Heart left ventricle (tissue), 16 donors: ENCODE results near the gene PPP3R1. TPM values are rescaled to one million over a fixed set of nuclear protein-coding genes. Genes with fewer than 3 reads are reported as not detected.

Source experiments
- ATAC-seq, 4 donors: fragments of 200-7000 bp; cut with Tn5 transposase; one replicate each; pipeline ENCODE4 v1.9.1; 2020 to 2022; ENCODE audit warnings: moderate library complexity in 4 of 4, mild to moderate bottlenecking in 3 of 4, moderate number of reproducible peaks in 1 of 4
- DNase-seq, 5 donors: peaks; one replicate each; pipeline ENCODE4 v3.0.0-alpha.2; 2020
- H3K27ac ChIP-seq, 12 donors: fragments of 200-600 bp; sonication (generic) in 4 of 12; one replicate each; pipeline versions ENCODE4 v1.5.0 to v1.8.0; 2016 to 2022; ENCODE audit warnings: mild to moderate bottlenecking in 2 of 12
- H3K27me3 ChIP-seq, 9 donors: fragments of 200-600 bp; sonication (generic) in 2 of 9; one replicate each; pipeline versions ENCODE4 v1.5.1 to v1.8.0; 2016 to 2022; ENCODE audit warnings: mild to moderate bottlenecking in 3 of 9
- H3K36me3 ChIP-seq, 9 donors: fragments of 200-600 bp; sonication (generic) in 2 of 9; one replicate each; pipeline versions ENCODE4 v1.5.0 to v1.8.0; 2018 to 2022; ENCODE audit warnings: mild to moderate bottlenecking in 2 of 9
- H3K4me1 ChIP-seq, 12 donors: fragments of 200-600 bp; sonication (generic) in 4 of 12; one replicate each; pipeline versions ENCODE4 v1.5.0 to v1.8.0; 2016 to 2022; ENCODE audit warnings: mild to moderate bottlenecking in 3 of 12
- H3K4me3 ChIP-seq, 12 donors: fragments of 200-600 bp; sonication (generic) in 4 of 12; one replicate each; pipeline versions ENCODE4 v1.5.0 to v1.8.0; 2017 to 2022; ENCODE audit warnings: mild to moderate bottlenecking in 9 of 12, moderate library complexity in 4 of 12
- H3K9me3 ChIP-seq, 12 donors: fragments of 200-600 bp; sonication (generic) in 4 of 12; one replicate each; pipeline versions ENCODE4 v1.5.0 to v1.8.0; 2016 to 2022; ENCODE audit warnings: mild to moderate bottlenecking in 1 of 12
- CTCF ChIP-seq, 12 donors: fragments of 200-600 bp; sonication (generic) in 4 of 12; IDR thresholded peaks; one replicate each; pipeline versions ENCODE4 v1.5.0 to v1.8.0; 2018 to 2022; ENCODE audit warnings: antibody characterized with exemption in 12 of 12, mild to moderate bottlenecking in 5 of 12
- POLR2A ChIP-seq, 2 donors: fragments of 450-650 bp; IDR thresholded peaks; one replicate each; pipeline ENCODE4 v1.6.1; 2017; ENCODE audit warnings: antibody characterized with exemption in 2 of 2, mild to moderate bottlenecking in 2 of 2, moderate library complexity in 2 of 2
- WGBS, 4 donors: extraction: QIAGEN DNeasy Blood & Tissue Kit in 2 of 4; methylation state at CpG; one replicate each; pipeline versions ENCODE4 v1.1.5 to v1.1.7; 2013 to 2018; 5-methylcytosine and 5-hydroxymethylcytosine counted together
- intact Hi-C, 10 donors: fragments of 100-400 bp; cut with DNase I; formaldehyde crosslinking; loops; one replicate each; pipeline versions ENCODE4 v1.11.1 to v1.14.2; 2022
- polyA plus RNA-seq, 2 donors: library from polyadenylated mRNA; stranded (reverse); fragments of 200-250 nt; gene quantifications; one replicate each; pipeline ENCODE4 v1.2.3, GENCODE V29; 2013
- total RNA-seq, 9 donors: library from RNA; depleted of rRNA in 2 of 9; stranded (reverse); fragments of >200 nt in 2 of 9; fragmentation: NEBNext Ultra II Directional in 3 of 9; extraction: Animal tissue kit (Norgen Biotek cat#: 25700) in 3 of 9; gene quantifications; one replicate each; pipeline versions ENCODE4 v1.1.0 to v1.2.4, GENCODE V29; 2016 to 2023
- donor health status: ischemic (EF 13 %, LVEDD 7.1; RV severe dilation, severe dysfunction).
- donor health status: healthy with polysubstance abuse.
- donor health status: DM: no; HTN: yes; CAD: no.
- donor health status: DM: no; HTN: no; CAD: no.
- donor health status: ischemic (EF 25% LVEDD 6.9; RV normal size, moderate dysfunction).
- donor health status: ischemic (EF 25% LVEDD 5.7; RV mildly dilated, moderate dysfunction).
- donor health status: healthy.
- donor health status: DM: yes; HTN: yes; CAD: no.
- donor health status: ischemic (EF 35%, LVEDD 5.7; RV mildly dilated, moderate dysfunction).
- donor health status: nonischemic (EF 11% LVEDD 7.7; RV severe dilation, severe dysfunction).
- donor health status: DM: yes; HTN: yes; CAD: no.
- donor health status: PGD.
- donor health status: ischemic (EF 29% LVEDD 5.4; RV normal size, mild dysfunction).
- donor health status: nonischemic (EF 23%, LVEDD 6.1; RV moderate dilation, normal function).

PPP3R1 gene
- total and polyA plus RNA-seq, 11 donors: 13.4 to 50.9 (median 35.1) TPM

- ATAC-seq: no peak
- intact Hi-C loops: loop anchor here (1.0 to 10.0 kb wide), 9 partner anchors 30 to 162 kb away; partner anchors contain the start of gene PPP3R1 (in 1 of the 10)
- H3K27me3 ChIP-seq: no peaks in the 10 kb centered on the region
- no peak for DNase-seq
- WGBS, 4 donors: 38 to 40% (median 39%) methylated on average over 5 of the region's 5 CpGs
- no peaks in the 10 kb centered on the region for H3K36me3 ChIP-seq
- TF ChIP-seq POLR2A (IDR thresholded peaks at IDR 0.05) (no peak), CTCF (IDR thresholded peaks at IDR 0.05) (peak; percentile 58 to 80 (median 74))
- peaks cover 0 to 34% (median 7%) of the 10 kb centered on the region in 12 donors for H3K4me1 ChIP-seq
- H3K4me3 ChIP-seq: no peak overlapping the region
- H3K9me3 ChIP-seq: no peaks in the 10 kb centered on the region
- no peak overlapping the region for H3K27ac ChIP-seq
These were observed 30.6 kb upstream of the PPP3R1 start for GRCh38 chr2:68282811-68283418.

GRCh38 chr2:68280796-68281195 is 28.5 kb upstream of the PPP3R1 start:
- Histone ChIP-seq H3K9me3 (no peaks in the 10 kb centered on the region), H3K27me3 (no peaks in the 10 kb centered on the region), H3K36me3 (no peaks in the 10 kb centered on the region), H3K4me3 (no peak overlapping the region), H3K4me1 (peaks cover 0 to 20% (median 3%) of the 10 kb centered on the region in 12 donors), H3K27ac (no peak overlapping the region)
- no peak for TF ChIP-seq POLR2A (IDR thresholded peaks at IDR 0.05)
- TF ChIP-seq CTCF (IDR thresholded peaks at IDR 0.05): no peak
- intact Hi-C loops: loop anchor here (5.0 to 10.0 kb wide), 5 partner anchors 83 to 164 kb away; no protein-coding TSS in a partner anchor
- WGBS, 4 donors: 93 to 99% (median 98%) methylated on average over 1 of the region's 1 CpG
- DNase-seq (no peak), ATAC-seq (no peak)

DNA sequence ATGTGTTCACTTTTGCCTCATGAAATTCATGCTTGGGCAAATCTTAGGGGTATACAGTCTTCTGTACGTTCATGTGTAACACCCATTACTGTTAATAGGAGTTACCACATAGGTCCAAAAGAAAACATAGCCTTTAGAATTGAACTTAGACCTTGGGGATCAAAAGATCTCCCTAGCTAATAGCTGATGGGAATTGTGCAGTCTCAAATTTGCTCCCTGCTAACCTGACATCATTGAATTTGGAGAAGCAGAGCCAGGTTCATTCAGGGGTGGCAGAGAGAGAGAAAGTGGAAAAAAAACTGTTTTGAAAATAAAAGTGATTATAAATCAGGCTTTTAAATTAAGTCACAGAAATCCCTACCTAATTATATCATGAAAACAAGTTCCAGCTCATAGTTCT is 28.0 kb upstream of the PPP3R1 start:
- no peak for TF ChIP-seq POLR2A (IDR thresholded peaks at IDR 0.05)
- no peak for TF ChIP-seq CTCF (IDR thresholded peaks at IDR 0.05)
- no peak for DNase-seq
- intact Hi-C loops: loop anchor here (5.0 to 10.0 kb wide), 5 partner anchors 83 to 164 kb away; no protein-coding TSS in a partner anchor
- no peak for ATAC-seq
- Histone ChIP-seq H3K36me3 (no peaks in the 10 kb centered on the region), H3K27ac (no peak overlapping the region), H3K4me3 (no peak overlapping the region), H3K4me1 (peaks cover 0 to 20% (median 3%) of the 10 kb centered on the region in 12 donors), H3K27me3 (no peaks in the 10 kb centered on the region), H3K9me3 (no peaks in the 10 kb centered on the region)
- 89 to 100% (median 91%) methylated on average over 1 of the region's 1 CpG for WGBS, 4 donors

DNA sequence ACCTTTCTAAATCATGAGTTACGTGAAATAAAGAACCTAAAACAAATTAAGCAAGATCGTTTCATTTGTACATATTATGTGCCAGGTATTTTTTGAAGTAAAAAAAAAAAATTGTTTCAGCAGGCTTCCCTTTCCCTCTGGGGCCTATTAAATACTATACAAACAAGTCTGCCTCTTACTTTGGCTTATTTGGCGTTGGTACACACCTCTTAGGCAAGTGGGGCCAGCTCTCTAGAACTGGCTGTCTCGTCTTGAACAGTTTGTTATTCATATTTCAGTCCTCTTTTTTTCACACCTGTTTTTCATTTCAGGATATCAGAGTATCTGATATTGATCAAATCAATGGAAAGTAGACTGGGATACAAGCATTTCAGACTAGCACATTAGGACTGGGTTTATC is 27.4 kb upstream of the PPP3R1 start:
- H3K36me3 ChIP-seq: no peaks in the 10 kb centered on the region
- no peak overlapping the region for H3K27ac ChIP-seq
- intact Hi-C loops: loop anchor here (5.0 to 10.0 kb wide), 5 partner anchors 82 to 165 kb away; no protein-coding TSS in a partner anchor
- H3K4me3 ChIP-seq: no peak overlapping the region
- H3K27me3 ChIP-seq: no peaks in the 10 kb centered on the region
- TF ChIP-seq CTCF (IDR thresholded peaks at IDR 0.05) (no peak), POLR2A (IDR thresholded peaks at IDR 0.05) (no peak)
- no peaks in the 10 kb centered on the region for H3K9me3 ChIP-seq
- WGBS, 4 donors: 88 to 91% (median 90%) methylated on average over 4 of the region's 4 CpGs
- DNase-seq: no peak
- peaks cover 0 to 13% (median 2%) of the 10 kb centered on the region in 12 donors for H3K4me1 ChIP-seq
- ATAC-seq: no peak
